HG03045 (cell line): ENCODE measurements around the gene ZSCAN25.
"Not testable (repeated sequence)": the region's sequence is repeated elsewhere in the genome, so short reads cannot be mapped to it uniquely, and the experiment has no call there.

Source experiments
- ATAC-seq: cut with Tn5 transposase; IDR thresholded peaks from one replicate; pipeline ENCODE4 v1.9.1; 2021; ENCODE audit warnings: mild to moderate bottlenecking, moderate library complexity; ENCODE audit not compliant: unreplicated experiment

Gene ZSCAN25

DNA sequence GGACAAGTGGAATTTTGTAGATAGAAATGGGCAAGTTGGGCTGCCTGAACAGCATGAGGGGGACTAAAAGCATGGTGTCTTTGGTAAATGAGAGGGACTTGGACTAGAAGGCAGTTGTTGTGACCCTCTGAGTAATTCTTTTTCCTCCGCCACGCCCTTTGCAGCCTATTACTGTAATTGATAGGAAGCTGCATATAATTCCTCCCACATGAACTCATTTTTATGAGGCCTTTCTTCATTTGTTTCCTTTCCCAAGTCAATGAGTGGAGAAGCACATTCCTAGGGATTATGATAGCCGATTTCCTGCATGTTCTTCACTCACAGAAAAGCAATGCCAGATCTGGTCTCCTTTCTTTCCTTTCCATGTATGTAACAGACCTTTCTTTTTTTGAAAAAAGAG is 27.7 kb downstream of the ZSCAN25 start:
- ATAC-seq, result no peak

- ATAC-seq, result no peak
Observed at GRCh38 chr7:99645590-99645989, 28.8 kb downstream of the ZSCAN25 start.

DNA sequence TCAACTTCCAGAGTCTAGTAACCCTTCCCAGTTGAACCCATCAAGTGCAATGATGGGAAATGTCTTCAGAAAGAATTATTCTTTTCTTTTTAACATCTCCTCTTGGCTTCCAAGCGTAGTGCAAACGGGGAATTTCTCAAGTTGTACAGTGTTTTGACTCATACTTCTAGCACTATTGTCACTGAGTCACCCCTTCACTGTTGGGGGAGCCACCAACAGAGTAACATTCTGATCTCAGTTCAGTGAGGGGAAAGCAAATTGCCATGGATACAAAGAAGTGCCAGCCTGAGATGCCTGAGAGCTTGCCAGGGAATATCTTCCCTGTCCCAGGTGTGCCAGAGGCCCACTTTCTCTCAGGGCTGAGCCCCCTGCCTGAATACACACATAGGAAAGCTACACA is 32.1 kb downstream of the ZSCAN25 start:
- ATAC-seq, result no peak

- ATAC-seq, result no peak
Observed at GRCh38 chr7:99651290-99651689, 34.5 kb downstream of the ZSCAN25 start.

- no peak for ATAC-seq
Observed at GRCh38 chr7:99652671-99653070, 35.9 kb downstream of the ZSCAN25 start.

GRCh38 chr7:99653269-99653668 is 36.5 kb downstream of the ZSCAN25 start:
- not testable (repeated sequence) for ATAC-seq

- no peak for ATAC-seq
Observed at GRCh38 chr7:99653754-99654153, 37.0 kb downstream of the ZSCAN25 start.

GRCh38 chr7:99654626-99655025 is 37.9 kb downstream of the ZSCAN25 start:
- not testable (repeated sequence) for ATAC-seq

GRCh38 chr7:99657879-99658278 is 41.1 kb downstream of the ZSCAN25 start:
- not testable (repeated sequence) for ATAC-seq

- ATAC-seq, result no peak
Observed at GRCh38 chr7:99665312-99666012, 48.7 kb downstream of the ZSCAN25 start.

- no peak for ATAC-seq
Observed at GRCh38 chr7:99666013-99666395, 49.3 kb downstream of the ZSCAN25 start.

GRCh38 chr7:99667179-99667578 is 50.4 kb downstream of the ZSCAN25 start:
- ATAC-seq, result no peak

- no peak for ATAC-seq
Observed at GRCh38 chr7:99668541-99668940, 51.8 kb downstream of the ZSCAN25 start.

DNA sequence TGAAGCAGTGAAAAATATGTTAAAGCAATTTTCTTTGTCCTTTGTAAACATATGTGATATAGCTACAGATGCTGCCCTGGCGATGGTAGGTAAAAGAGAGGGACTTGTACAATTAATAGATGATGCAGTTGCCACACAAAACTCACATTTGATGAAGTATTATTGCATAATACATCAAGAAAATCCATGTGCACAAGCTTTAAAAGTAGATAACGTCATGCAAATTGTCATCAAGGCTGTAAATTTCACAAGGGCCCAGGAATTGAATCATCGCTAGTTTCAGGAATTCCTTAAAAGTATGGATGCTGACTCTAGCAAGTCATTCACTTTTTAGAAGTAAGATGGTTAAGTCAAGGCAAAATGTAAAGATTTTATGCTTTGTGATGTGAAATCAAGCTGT is 53.0 kb downstream of the ZSCAN25 start:
- no peak for ATAC-seq

DNA sequence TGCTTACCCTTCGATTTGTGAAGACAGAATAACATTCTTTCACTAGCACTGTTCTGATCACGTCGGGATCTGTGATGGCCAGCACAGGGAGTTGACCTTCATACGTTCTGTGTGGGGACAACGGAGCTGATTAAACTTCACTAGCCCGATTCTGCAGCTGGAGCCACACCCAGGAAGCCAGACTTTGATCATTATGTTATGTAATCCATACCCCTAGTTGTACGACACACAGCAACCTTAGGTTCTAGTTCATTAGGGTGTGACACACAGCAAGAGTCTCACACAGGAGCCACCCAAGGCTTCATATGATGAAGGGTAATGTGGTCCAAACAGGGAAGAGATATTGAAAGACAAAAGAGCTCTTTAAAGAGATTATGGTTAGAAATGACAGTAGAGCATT is 55.8 kb downstream of the ZSCAN25 start:
- ATAC-seq, result no peak

DNA sequence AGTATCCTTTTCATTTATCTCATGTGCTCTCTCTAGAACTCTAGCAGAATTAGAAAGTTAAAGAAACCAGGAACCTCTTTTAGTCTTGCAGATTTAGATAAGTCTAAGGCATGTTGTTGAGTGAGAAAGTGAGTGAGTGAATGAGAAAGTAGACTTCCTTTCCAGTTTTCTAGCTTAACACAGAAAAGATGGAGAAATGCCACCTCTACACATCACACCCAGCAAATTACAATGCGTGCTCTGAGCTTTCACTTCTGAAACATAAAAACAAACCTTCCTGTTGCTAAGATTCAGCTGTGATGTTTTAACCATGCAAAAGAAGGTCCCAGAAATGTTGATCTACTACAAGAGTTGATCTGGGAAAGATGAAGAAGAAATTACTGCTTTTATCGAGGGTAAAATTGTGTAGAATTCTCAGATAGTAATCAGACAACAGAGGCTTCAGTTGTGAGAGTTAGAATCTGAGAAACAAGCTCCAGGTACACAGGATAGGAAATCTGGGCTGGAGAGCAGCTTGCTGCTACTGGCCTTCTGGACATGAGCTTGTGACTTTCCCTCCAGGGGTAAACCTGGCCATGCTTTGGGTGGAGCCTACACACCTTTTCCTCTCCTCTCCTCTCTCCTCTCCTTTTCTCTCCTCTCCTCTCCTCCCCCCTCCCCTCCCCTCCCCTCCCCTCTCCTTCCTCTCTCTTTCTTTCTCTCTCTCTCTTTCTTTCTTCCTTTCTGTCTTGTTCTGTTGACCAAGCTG is 58.4 kb downstream of the ZSCAN25 start:
- ATAC-seq, result no peak

- no peak for ATAC-seq
Observed at GRCh38 chr7:99677013-99677647, 60.4 kb downstream of the ZSCAN25 start.

- ATAC-seq, result no peak
Observed at GRCh38 chr7:99677648-99678045, 60.9 kb downstream of the ZSCAN25 start.

GRCh38 chr7:99679032-99679399 is 62.3 kb downstream of the ZSCAN25 start:
- no peak for ATAC-seq

- ATAC-seq, result no peak
Observed at GRCh38 chr7:99679400-99680191, 62.9 kb downstream of the ZSCAN25 start, which contains the start of gene CYP3A5. TSS of gene CYP3A5 (minus strand) at chr7:99679996. CDS start at chr7:99679896, 100 bp downstream.
